Lower lobe of right lung (tissue), 2 donors: ENCODE measurements around the gene SHE. TPM values are rescaled to one million over a fixed set of nuclear protein-coding genes. Genes with fewer than 3 reads are reported as not detected.
"Not testable (repeated sequence)": the region's sequence is repeated elsewhere in the genome, so short reads cannot be mapped to it uniquely, and the experiment has no call there.

Experiments
- ATAC-seq, 2 donors: fragments of 200-7000 bp; cut with Tn5 transposase; one replicate each; pipeline ENCODE4 v1.9.1; 2020 to 2022; ENCODE audit warnings: mild to moderate bottlenecking in 2 of 2, moderate library complexity in 2 of 2
- DNase-seq: peaks from one replicate; pipeline ENCODE4 v3.0.0-alpha.2; 2020
- H3K27ac ChIP-seq: fragments of 200-600 bp; one replicate; pipeline ENCODE4 v1.8.0; 2022
- H3K27me3 ChIP-seq: fragments of 200-600 bp; one replicate; pipeline ENCODE4 v1.8.0; 2022; ENCODE audit warnings: low read depth
- H3K36me3 ChIP-seq: fragments of 200-600 bp; one replicate; pipeline ENCODE4 v1.8.0; 2022; ENCODE audit warnings: mild to moderate bottlenecking
- H3K4me1 ChIP-seq: fragments of 200-600 bp; one replicate; pipeline ENCODE4 v1.8.0; 2022
- H3K4me3 ChIP-seq: fragments of 200-600 bp; one replicate; pipeline ENCODE4 v1.8.0; 2022; ENCODE audit warnings: mild to moderate bottlenecking
- H3K9me3 ChIP-seq: fragments of 200-600 bp; one replicate; pipeline ENCODE4 v1.8.0; 2022
- CTCF ChIP-seq: fragments of 200-600 bp; IDR thresholded peaks from one replicate; pipeline ENCODE4 v1.8.0; 2022; ENCODE audit warnings: antibody characterized with exemption, mild to moderate bottlenecking
- intact Hi-C: fragments of 100-400 bp; cut with DNase I; formaldehyde crosslinking; loops from one replicate; pipeline ENCODE4 v1.11.0; 2022
- total RNA-seq: library from RNA; stranded (reverse); fragmentation: NEBNext Ultra II Directional; extraction: Animal tissue kit (Norgen Biotek cat#: 25700); gene quantifications from one replicate; pipeline ENCODE4 v1.2.1, GENCODE V29; 2021
- donor health status: DM: no; HTN: yes; CAD: no; lungs with severe emphysema.

Gene SHE
- total RNA-seq, 1 donor from 2014 or later: 40.1 TPM

- peak overlapping the region; percentile 34 for H3K27ac ChIP-seq
- H3K36me3 ChIP-seq: peaks cover 32% of the 10 kb centered on the region
- TF ChIP-seq CTCF: no peak
- no peaks in the 10 kb centered on the region for H3K9me3 ChIP-seq
- DNase-seq (no peak), ATAC-seq (peak in 1 of 2 donors; percentile 59)
- H3K27me3 ChIP-seq: no peaks in the 10 kb centered on the region
- intact Hi-C loops: loop anchor here (10.0 kb wide), 1 partner anchor 54 kb away; no protein-coding TSS in a partner anchor
- H3K4me3 ChIP-seq: no peak overlapping the region
- peaks cover 81% of the 10 kb centered on the region for H3K4me1 ChIP-seq
Measured at GRCh38 chr1:154490317-154490716, 11.9 kb downstream of the SHE start.

- no peak for TF ChIP-seq CTCF
- ATAC-seq (no peak), DNase-seq (no peak)
- Histone ChIP-seq H3K27ac (peak overlapping the region; percentile 44), H3K36me3 (peaks cover 32% of the 10 kb centered on the region), H3K27me3 (no peaks in the 10 kb centered on the region), H3K4me1 (peaks cover 82% of the 10 kb centered on the region), H3K9me3 (no peaks in the 10 kb centered on the region), H3K4me3 (no peak overlapping the region)
- intact Hi-C loops: loop anchor here (10.0 kb wide), 1 partner anchor 55 kb away; no protein-coding TSS in a partner anchor
Measured at GRCh38 chr1:154489695-154490274, 12.4 kb downstream of the SHE start.

- H3K4me3 ChIP-seq: no peak overlapping the region
- no peaks in the 10 kb centered on the region for H3K9me3 ChIP-seq
- no peaks in the 10 kb centered on the region for H3K27me3 ChIP-seq
- H3K36me3 ChIP-seq: peaks cover 33% of the 10 kb centered on the region
- ATAC-seq (no peak), DNase-seq (no peak)
- intact Hi-C loops: no loop called here
- H3K27ac ChIP-seq: peak overlapping the region; percentile 44
- peaks cover 79% of the 10 kb centered on the region for H3K4me1 ChIP-seq
- TF ChIP-seq CTCF: no peak
Measured at GRCh38 chr1:154488922-154489321, 13.3 kb downstream of the SHE start.

- Histone ChIP-seq H3K27ac (peak overlapping the region; percentile 69), H3K36me3 (peaks cover 44% of the 10 kb centered on the region), H3K4me1 (peaks cover 60% of the 10 kb centered on the region)
- ATAC-seq, H3K4me3 ChIP-seq, H3K9me3 ChIP-seq, DNase-seq, intact Hi-C loops, H3K27me3 ChIP-seq: not testable (repeated sequence)
Measured at GRCh38 chr1:154486756-154487155, 15.5 kb downstream of the SHE start.

- H3K36me3 ChIP-seq: peaks cover 44% of the 10 kb centered on the region
- DNase-seq (no peak), ATAC-seq (no peak)
- intact Hi-C loops: no loop called here
- TF ChIP-seq CTCF: no peak
- H3K4me3 ChIP-seq: no peak overlapping the region
- no peaks in the 10 kb centered on the region for H3K9me3 ChIP-seq
- H3K4me1 ChIP-seq: peaks cover 55% of the 10 kb centered on the region
- peak overlapping the region; percentile 69 for H3K27ac ChIP-seq
- no peaks in the 10 kb centered on the region for H3K27me3 ChIP-seq
Measured at GRCh38 chr1:154485910-154486496, 16.2 kb downstream of the SHE start.

- H3K27me3 ChIP-seq: no peaks in the 10 kb centered on the region
- H3K9me3 ChIP-seq: no peaks in the 10 kb centered on the region
- intact Hi-C loops: no loop called here
- peaks cover 44% of the 10 kb centered on the region for H3K36me3 ChIP-seq
- DNase-seq (no peak), ATAC-seq (peak; percentile 59 to 62)
- H3K4me1 ChIP-seq: peaks cover 53% of the 10 kb centered on the region
- no peak for TF ChIP-seq CTCF
- H3K4me3 ChIP-seq: no peak overlapping the region
- peak overlapping the region; percentile 69 for H3K27ac ChIP-seq
Measured at GRCh38 chr1:154485106-154485505, 17.1 kb downstream of the SHE start.
